ENCODE results near the gene TMTC4.

The TMTC4 gene

GRCh38 chr13:100566543-100566942 is 108.1 kb downstream of the TMTC4 start (continued):
- no peak for TF ChIP-seq ZNF513 (tag by site-specific recombination; IDR thresholded peaks at IDR 0.05)
- no peak for TF ChIP-seq ZFP37 (tag by site-specific recombination; IDR thresholded peaks at IDR 0.05)
- TF ChIP-seq ZNF138 (tag by site-specific recombination; IDR thresholded peaks at IDR 0.05; ENCODE audit: borderline replicate concordance) = no peak
- no peak for TF ChIP-seq ZNF664 (tag by site-specific recombination; IDR thresholded peaks at IDR 0.05)
- no peak for TF ChIP-seq ZNF394 (tag by site-specific recombination; IDR thresholded peaks at IDR 0.05; ENCODE audit: borderline replicate concordance)
- no peak for TF ChIP-seq ZNF621 (tag by site-specific recombination; IDR thresholded peaks at IDR 0.05)
- no peak for TF ChIP-seq ZNF510 (tag by site-specific recombination; IDR thresholded peaks at IDR 0.05; ENCODE audit: insufficient replicate concordance)
- no peak for TF ChIP-seq ZNF837 (tag by site-specific recombination; IDR thresholded peaks at IDR 0.05)
- no peak for TF ChIP-seq ZNF704 (tag by site-specific recombination; IDR thresholded peaks at IDR 0.05)
- TF ChIP-seq REPIN1 (tag by site-specific recombination; IDR thresholded peaks at IDR 0.05; ENCODE audit: low read depth) = no peak

- Histone ChIP-seq H3K9me3 (ENCODE audit: control insufficient read depth, insufficient read depth, low read depth, low read length) (no peaks in the 10 kb centered on the region), H3K4me1 (ENCODE audit: control insufficient read depth, insufficient read depth, low read length) (no peaks in the 10 kb centered on the region), H3K27ac (ENCODE audit: extremely low read depth, low read depth, low read length) (no peak overlapping the region), H3K36me3 (ENCODE audit: control insufficient read depth in 2 of 2, insufficient read depth in 1 of 2, low read length in 2 of 2) (no peaks in the 10 kb centered on the region), H3K4me3 (ENCODE audit: low read depth, low read length) (no peak overlapping the region)
- CTCF ChIA-PET = interaction anchor here (0.7 kb wide), 1 partner anchor 334 kb away, joined by 3 read pairs; no protein-coding TSS in a partner anchor
- POLR2A ChIA-PET = no interaction called here
- TF ChIP-seq ZNF610 (tag by site-specific recombination; IDR thresholded peaks at IDR 0.05; ENCODE audit: borderline replicate concordance) (no peak), ZNF398 (tag by site-specific recombination; IDR thresholded peaks at IDR 0.05) (no peak), CTCF (tag by site-specific recombination; IDR thresholded peaks at IDR 0.05) (no peak), FEZF1 (tag by site-specific recombination; IDR thresholded peaks at IDR 0.05) (no peak), ZNF501 (tag by site-specific recombination; IDR thresholded peaks at IDR 0.05) (no peak), GLI4 (tag by site-specific recombination; IDR thresholded peaks at IDR 0.05) (no peak), TCF7L2 (IDR thresholded peaks at IDR 0.05; ENCODE audit: borderline replicate concordance, low read depth, low read length) (no peak), ZNF366 (tag by site-specific recombination; conservative IDR thresholded peaks at IDR 0.05) (no peak), OSR2 (tag by site-specific recombination; IDR thresholded peaks at IDR 0.05) (no peak), ZNF624 (tag by site-specific recombination; IDR thresholded peaks at IDR 0.05) (no peak), ZNF645 (tag by site-specific recombination; IDR thresholded peaks at IDR 0.05) (no peak), ZNF785 (tag by site-specific recombination; IDR thresholded peaks at IDR 0.05) (no peak), ZNF174 (tag by site-specific recombination; IDR thresholded peaks at IDR 0.05) (no peak), ZXDB (tag by site-specific recombination; IDR thresholded peaks at IDR 0.05) (no peak), KLF8 (tag by site-specific recombination; IDR thresholded peaks at IDR 0.05) (no peak), ZNF23 (tag by site-specific recombination; IDR thresholded peaks at IDR 0.05; ENCODE audit: borderline replicate concordance) (no peak), ZBTB49 (tag by site-specific recombination; IDR thresholded peaks at IDR 0.05; ENCODE audit: low read depth) (no peak)
These were observed 109.3 kb downstream of the TMTC4 start for GRCh38 chr13:100565286-100565685.
